Epithelial cell of prostate (primary cell): ENCODE measurements around the gene PIEZO1.

Source experiments
- DNase-seq: peaks from one replicate; pipeline ENCODE4 v3.0.0-alpha.2; 2011; ENCODE audit warnings: low read depth, low spot score
- H3K27ac ChIP-seq: fragments of 450-650 bp; 2 replicates; pipeline ENCODE4 v1.5.1; 2017; ENCODE audit warnings: mild to moderate bottlenecking

The PIEZO1 gene

GRCh38 chr16:88739139-88739976 lies 45.7 kb downstream of the PIEZO1 start:
- no peak for DNase-seq
- no peak overlapping the region for H3K27ac ChIP-seq

GRCh38 chr16:88738151-88739084 lies 46.6 kb downstream of the PIEZO1 start:
- H3K27ac ChIP-seq = no peak overlapping the region
- DNase-seq = no peak

DNA sequence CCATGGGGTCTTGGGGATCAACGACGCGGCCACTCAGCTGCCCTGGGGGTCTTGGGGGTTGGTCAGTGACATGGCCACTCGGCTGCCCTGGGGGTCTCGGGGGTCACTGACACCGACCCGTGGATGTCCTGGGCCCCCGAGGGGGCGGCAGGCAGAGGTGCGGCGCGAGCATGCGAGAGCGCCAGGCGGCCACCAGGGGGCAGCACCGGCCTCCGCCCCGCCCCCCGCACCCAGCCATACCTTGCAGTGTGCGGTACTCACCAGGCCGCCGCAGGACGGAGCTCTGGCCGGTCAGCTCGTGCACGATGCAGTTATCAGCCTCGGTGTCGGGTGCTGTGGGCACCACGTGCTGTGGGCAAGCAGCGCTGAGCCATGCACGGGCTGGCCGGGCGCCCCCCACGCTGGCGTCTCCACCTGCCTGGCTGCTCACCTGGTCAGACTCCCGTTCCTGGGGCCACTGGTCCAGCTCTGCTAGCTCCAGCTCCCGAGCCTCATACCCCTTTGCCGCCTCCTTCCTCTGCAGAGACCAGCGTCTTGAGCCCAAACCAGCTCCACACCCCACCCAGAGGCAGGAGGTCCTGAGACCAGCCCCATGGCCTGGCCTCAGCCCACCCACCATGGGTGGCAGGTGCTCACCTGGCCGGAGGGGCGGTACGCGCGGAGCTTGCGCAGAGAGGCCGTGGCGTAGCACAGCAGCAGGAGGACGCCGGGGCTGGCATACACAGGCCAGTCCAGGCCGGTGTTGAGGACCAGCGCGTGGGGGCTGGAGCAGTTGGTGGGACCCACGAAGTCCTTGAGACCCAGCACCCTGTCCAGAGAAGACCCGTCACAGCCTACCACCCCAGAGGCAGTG lies 47.5 kb downstream of the PIEZO1 start:
- DNase-seq = no peak
- H3K27ac ChIP-seq = no peak overlapping the region

GRCh38 chr16:88736496-88736895 lies 48.5 kb downstream of the PIEZO1 start:
- H3K27ac ChIP-seq = no peak overlapping the region
- no peak for DNase-seq

DNA sequence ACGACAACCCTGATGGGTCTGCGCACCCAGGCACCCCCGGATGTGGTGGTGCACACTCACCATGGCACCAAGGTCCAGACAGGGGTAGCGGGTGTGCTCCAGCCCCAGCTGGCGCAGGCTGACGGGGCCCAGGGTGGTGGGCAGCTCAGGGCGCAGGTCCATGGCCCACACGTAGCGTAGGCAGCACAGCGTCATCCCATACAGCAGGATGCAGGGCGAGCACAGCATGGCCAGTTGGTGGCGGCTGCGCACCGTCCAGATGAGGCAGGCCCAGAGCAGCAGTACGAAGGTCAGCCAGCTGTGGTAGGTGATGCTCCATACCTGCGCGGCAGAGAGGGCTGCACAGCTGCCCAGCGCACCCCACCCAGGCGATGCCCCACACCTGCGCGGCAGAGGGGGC lies 48.9 kb downstream of the PIEZO1 start:
- no peak overlapping the region for H3K27ac ChIP-seq
- DNase-seq = no peak

DNA sequence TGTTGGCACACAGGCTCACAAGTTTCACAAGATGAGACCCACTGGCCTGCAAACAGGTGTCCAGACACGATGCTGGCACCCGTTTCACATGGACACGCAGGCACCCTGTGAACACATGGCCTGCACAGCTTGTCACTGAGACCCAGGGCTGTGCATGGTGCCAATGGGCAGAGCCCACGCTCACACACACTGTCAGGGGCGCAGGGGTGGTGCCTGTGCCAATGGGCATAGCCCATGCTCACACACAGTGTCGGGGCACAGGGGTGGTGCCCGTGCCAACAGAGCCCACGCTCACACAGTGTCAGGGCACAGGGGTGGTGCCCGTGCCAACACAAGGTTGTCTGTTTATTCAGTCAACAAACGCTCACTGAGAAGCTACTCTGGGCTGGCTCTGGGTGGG lies 49.4 kb downstream of the PIEZO1 start:
- DNase-seq = no peak
- H3K27ac ChIP-seq = no peak overlapping the region

GRCh38 chr16:88735121-88735520 lies 49.9 kb downstream of the PIEZO1 start:
- H3K27ac ChIP-seq = no peak overlapping the region

DNA sequence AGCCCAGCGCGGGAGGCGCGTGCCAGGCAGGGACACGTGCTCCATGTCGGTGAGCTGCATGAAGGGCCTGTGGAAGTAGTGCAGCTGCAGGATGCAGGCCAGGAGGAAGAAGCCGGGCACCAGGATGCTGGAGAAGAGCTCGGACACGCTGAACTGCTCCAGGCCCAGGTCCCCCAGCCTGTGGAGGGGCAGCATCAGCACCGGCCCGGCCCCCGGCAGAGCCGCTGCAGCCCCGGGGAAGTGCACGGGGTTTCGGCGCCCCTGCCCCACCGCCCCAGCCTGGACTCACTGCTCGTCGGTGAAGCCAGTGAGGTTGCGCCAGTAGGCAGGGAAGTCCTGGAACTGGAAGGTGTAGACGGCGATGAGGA lies 50.7 kb downstream of the PIEZO1 start:
- H3K27ac ChIP-seq = no peak overlapping the region
- no peak for DNase-seq

More at GRCh38 chr16:88735121-88735520, 49.9 kb downstream of the PIEZO1 start:
- DNase-seq = no peak

DNA sequence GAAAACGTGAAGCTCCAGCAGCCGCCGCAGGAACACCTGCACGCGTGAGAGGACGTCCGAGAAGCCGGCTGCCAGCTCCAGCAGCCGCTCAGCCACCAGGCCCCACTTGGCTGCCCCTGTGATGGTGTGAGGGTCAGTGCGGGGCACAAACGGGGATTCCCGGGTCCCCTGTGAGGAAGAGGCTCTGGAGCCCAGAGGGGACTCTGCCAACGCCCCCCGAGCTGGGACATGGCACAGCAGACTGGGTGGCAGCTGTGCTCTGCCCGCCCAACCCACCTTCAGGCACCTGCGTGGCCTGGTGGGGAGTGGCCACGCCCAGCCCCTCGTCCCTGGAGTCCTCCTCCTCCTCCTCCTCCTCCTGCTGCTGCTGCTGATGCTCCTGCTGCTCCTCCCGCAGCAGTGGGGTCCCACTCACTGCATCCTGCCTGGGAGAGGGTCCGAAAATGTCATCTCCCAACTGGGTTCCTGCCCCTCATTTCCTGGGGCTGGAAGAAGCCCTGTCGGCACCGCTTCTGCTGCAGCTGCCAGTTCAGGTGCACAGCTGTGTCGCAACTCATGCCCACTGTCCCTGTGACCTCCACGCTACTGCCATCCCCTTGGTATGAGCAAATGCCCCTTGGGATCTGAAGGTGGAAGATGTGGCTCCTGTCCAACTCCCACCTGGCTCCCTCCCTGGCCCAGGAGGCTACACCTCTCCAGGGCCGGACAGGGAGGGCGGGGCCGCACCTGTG lies 51.2 kb downstream of the PIEZO1 start:
- DNase-seq = no peak
- no peak overlapping the region for H3K27ac ChIP-seq

DNA sequence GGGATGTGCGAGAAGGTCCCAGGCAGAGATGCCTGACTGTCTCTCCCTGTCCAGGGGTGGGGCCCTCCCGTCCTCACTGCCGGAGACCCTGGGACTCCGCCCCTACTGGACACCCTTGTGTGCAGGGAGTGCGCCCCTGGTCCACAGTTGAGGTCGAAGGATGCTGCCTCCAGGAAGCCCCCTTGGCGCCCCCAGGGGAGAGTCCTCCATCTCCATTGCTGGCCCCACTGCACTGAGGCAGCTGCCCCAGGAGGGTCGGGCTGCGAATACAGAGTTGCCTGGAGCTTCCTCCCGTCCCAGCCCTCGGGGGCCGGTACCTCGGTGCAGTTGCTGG lies 52.1 kb downstream of the PIEZO1 start:
- no peak for DNase-seq
- no peak overlapping the region for H3K27ac ChIP-seq

DNA sequence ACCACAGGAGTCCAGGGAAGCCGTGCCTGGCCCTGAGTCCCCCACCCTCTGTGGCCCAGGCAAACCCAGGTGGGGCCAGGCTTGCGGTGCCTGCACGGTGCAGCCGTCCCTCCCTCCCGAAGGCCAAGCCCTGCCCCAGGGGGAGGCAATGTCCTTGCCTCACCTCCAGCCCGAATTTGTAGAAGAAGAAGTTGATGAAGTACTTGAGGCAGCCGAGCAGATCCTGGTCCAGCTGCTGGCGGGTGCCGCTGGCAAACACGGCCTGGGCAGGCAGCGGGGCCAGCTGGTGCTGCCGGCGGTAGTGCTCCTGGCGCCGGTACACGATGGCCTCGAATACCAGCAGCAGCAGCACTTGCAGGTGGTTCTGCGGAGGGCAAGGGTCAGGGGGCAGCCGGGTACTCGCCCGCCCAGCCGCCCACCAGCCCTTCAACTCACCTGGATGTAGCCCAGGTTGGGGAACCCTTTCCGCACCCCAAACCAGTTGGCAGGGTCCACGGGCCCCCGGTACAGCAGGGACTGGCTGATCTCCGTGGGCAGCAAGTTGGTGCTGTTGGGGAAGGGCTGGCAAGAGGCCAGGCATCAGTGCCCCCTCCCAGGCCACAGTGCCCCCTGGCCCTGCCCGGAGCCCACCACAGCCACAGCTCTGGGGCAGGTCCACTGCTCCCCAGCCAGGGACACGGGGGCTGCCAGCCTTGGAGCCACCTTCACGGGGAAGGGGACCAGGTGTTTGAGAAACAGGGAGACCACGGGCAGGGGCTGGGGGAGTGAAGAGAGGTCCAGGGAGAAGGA lies 52.7 kb downstream of the PIEZO1 start:
- no peak overlapping the region for H3K27ac ChIP-seq
- DNase-seq = no peak

- DNase-seq = no peak
- no peak overlapping the region for H3K27ac ChIP-seq
Measured at GRCh38 chr16:88731699-88732098, 53.3 kb downstream of the PIEZO1 start.

DNA sequence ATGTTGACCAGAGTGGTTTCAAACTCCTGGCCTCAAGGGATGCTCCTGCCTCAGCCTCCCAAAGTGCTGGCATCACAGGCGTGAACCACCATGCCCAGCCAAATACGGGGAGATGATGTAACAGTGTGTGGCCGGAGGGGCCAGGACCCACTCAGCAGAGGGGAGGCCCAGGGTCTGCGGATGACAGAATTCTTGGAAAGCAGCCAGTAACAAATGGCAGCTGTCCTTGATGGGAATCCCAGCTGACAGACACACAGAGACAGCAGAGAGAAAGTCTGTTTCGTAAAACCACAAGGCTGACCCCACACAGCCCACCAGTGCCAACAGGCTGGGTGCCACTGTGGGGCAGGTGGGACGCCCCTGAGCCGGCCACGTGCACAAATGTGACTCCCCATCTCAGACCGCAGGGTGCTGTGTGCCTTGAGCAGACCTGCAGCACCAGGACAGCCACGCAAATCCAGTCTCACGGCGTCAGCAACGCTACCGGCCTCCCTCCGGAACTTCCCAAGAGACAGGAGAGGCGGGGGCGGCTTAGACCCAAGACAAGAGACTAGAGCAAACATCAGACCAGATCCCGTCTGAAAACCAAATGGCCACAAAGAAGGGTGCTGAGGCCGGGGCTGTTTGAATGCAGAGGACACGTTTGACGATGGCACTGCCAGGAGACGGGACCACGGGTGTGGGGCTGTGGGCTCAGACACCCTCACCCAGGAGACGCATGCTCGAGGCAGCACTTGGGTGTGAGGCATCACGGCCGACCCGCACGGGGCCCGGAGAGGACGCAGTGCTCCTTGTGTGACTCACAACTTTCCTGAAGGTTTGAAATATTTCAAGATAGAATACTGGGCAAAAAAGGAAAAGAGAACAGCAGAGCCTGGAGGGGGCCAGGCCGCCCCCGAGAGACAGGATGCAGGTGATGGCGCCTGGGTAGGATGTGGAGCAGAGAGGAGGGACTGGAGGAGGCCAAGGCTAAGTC lies 54.1 kb downstream of the PIEZO1 start:
- H3K27ac ChIP-seq = no peak overlapping the region
- DNase-seq = no peak

GRCh38 chr16:88727871-88728270 lies 57.1 kb downstream of the PIEZO1 start:
- no peak overlapping the region for H3K27ac ChIP-seq
- no peak for DNase-seq

GRCh38 chr16:88726981-88727380 lies 58.0 kb downstream of the PIEZO1 start:
- no peak for DNase-seq
- no peak overlapping the region for H3K27ac ChIP-seq

DNA sequence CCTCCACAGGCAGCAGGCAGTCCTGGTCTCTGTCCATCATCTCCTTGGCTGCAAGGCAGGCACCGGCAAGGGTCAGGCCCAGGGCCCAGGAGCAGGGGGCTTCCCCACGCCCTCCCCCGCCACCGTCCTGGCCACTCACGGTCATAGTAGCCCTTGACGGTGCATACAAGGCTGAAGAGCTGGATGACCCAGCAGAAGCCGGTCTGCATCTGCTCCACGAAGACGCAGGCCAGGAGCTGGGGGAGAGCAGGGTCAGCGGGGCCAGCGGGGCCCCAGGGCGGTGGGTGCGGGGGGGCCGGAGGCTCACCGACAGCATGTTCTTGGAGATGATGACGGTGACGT lies 58.6 kb downstream of the PIEZO1 start:
- DNase-seq = no peak
- H3K27ac ChIP-seq = no peak overlapping the region

GRCh38 chr16:88725609-88726407 lies 59.2 kb downstream of the PIEZO1 start:
- no peak overlapping the region for H3K27ac ChIP-seq
- no peak for DNase-seq
